ENCODE measurements around the gene STK17B.

The STK17B gene

DNA sequence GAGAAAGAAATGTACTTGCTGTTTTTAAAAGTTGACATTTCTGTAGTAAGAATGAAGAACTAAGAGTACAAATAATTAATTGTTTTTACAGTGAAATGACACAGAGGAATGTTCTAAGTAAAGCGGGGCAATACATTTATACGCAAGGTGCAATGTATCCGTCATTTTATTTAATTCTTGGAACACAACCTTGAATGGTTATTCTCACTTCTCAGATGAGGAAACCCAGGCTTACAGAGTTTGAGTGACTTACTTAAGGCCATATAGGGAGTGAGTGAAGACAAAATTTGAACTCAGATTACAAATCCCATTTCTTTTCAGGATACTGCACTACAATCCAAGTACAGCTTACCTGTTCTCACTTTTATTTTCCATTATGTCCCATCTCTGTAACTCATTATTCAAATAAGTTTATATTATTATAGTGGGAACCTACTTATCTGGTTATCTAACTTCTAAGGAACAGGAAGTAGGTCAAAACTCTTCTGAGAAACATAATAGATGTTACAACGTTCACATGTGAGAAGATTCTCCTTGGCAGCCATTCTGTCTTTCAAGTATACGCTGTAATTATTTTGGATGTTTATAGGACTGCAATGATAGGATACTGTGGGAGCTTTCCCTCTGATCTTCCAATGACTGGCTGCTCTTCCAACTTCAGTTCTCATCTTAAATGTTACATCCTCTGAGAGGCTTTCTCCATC is 12.3 kb upstream of the STK17B start:
- DNase-seq (ENCODE audit: low read depth): no peak

DNA sequence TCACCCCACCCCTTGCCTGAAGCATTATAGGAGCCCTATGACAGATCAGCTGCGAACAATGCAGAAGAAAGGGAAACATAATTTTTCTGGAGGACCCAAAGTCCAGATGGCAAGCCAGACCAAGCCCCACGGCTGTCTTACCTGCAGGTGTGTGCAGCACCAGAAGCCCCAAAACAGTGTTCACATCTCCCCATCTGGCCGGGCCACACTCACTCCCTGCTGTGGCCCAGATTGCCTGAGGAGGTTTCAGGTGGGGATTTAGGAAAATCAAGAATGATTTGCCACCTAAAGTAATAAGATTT is 11.7 kb upstream of the STK17B start:
- no peak for DNase-seq (ENCODE audit: low read depth)

- no peak for DNase-seq (ENCODE audit: low read depth)
Measured at GRCh38 chr2:196182439-196183171, 11.2 kb upstream of the STK17B start.

DNA sequence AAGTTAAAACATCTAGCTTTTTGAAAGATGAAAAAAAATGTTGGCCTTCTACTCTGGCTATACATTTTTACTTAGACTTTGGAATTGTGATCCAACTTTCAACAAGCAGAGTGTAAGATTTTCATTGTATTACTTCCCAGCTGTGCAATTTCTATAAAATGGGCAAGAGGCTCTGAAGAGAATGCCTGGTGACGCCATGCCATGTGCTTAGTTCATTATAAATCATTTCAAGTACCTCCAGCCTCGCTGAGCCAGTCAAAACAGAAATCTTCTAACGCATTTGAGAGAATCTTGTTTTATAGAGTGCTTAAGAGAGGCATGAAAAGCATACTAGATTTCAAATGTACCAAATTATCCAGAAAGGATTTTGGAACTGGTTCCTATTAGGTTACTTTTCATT is 10.1 kb upstream of the STK17B start:
- no peak for DNase-seq (ENCODE audit: low read depth)

- no peak for DNase-seq (ENCODE audit: low read depth)
Measured at GRCh38 chr2:196177124-196177523, 5.7 kb upstream of the STK17B start.

- DNase-seq (ENCODE audit: low read depth): no peak
Measured at GRCh38 chr2:196176142-196176738, 4.9 kb upstream of the STK17B start.

DNA sequence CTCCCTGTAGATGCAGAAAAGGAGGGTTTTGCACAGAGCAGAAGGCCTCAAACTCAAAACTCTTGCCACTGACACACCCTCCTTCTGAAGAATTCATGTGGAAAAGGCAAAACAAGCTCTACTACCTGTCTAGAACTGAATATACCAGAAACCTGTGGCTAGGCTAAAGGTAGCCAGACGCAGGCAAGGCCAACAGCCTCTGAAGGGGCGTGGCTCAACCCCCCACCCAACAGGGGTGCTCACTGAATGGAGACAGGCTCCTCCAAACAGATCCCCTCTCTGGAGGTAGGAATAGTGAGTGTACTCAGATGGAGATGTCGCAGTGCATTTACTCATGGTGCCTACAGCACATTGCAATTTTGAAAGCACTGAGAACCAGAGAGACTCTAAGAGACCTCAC is 3.0 kb upstream of the STK17B start:
- DNase-seq (ENCODE audit: low read depth): no peak

GRCh38 chr2:196173505-196173904 is 2.1 kb upstream of the STK17B start:
- no peak for DNase-seq (ENCODE audit: low read depth)

DNA sequence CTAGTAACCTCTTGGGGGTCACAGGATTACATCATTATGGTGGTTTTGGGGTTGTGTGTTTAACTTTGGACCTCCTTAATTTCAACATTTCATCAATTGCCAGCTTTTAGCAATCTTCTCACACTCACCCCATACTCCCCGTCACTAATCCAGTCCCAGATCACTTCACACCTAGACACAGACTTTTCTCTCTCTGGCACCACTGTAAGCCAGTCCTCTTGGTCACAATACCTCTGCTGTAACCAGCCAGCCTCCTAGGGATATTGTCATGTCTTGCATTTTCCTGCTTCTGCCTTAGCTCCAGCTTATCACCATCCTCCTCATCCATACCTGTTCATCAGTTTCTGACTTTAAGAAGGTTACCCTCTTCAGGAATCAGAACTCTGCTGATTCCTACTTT is 1.6 kb upstream of the STK17B start:
- no peak for DNase-seq (ENCODE audit: low read depth)

DNA sequence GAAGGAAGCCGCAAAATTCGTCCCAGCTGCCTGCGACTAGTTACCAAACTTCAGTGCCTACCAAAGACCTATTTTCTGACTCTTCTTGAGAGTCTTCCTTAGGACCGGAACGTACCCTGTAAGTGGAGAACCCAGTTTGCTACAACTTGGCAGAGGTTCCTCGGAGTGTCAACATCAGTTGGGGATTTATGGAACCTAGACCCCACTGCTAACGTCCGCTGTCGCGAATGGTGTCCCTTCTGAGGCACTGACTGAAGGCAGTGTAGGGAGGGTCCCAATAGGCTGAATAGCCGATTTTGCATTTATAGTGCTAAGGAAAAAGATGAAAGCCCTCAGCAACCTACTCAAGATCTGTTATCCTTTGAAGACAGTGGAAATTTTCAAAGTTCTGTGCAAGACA is 568 bp upstream of the STK17B start:
- DNase-seq (ENCODE audit: low read depth): no peak

DNA sequence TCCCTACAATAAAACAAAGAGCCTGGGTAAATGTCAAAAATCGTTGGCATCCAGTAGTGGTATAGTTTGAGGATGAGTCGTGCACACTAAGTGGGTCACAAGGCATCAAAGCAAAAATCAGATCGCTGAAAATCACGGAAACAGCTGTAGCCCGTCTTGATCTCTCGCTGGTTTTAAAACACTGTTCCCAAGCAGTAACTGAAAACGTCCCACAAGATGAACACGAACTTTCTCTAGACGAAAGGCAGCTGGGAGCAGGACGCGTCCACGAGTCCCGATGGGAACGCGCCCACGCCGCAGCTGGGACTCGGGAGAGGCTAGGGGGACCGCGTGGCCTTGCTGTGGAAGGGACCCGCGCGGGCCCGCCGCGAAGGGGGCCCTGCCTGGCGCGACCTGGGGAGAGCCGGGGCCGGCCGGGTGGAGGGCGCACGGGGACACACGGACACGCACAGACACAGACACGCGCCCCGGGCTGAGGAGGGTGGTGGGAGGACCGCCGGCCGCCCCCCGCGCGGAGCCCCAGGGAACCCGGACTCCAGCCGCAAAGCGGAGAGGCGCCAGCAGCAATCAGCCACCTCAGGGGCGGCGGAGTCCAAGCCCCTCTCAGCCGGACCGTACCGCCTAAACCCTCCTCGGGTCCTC is 651 bp downstream of the STK17B start:
- DNase-seq (ENCODE audit: low read depth): no peak

- no peak for DNase-seq (ENCODE audit: low read depth)
Measured at GRCh38 chr2:196170213-196170605, 1.2 kb downstream of the STK17B start.

DNA sequence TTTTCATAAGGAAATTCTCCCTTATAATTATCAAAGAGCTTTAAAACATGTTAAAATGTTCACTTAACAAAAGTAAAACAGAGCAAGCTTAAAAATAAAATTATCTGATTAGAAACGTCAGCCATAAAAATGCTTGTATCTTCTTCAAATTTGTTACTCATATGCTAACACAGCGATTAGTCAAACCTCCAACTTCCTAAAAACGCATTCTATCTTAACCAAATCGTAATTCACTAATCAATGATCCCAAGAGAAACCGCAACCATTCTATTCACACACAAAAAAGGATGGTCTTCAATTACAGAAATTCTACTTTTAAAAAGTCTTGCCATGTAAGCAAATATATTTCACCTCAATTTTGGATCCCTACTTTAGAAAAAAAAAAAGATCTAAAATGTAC is 1.9 kb downstream of the STK17B start:
- DNase-seq (ENCODE audit: low read depth): no peak

- peak; percentile 52 for DNase-seq (ENCODE audit: low read depth)
Measured at GRCh38 chr2:196168181-196168580, 3.2 kb downstream of the STK17B start.

- DNase-seq (ENCODE audit: low read depth): no peak
Measured at GRCh38 chr2:196167666-196168065, 3.7 kb downstream of the STK17B start.

- DNase-seq (ENCODE audit: low read depth): peak; percentile 54
Measured at GRCh38 chr2:196166876-196167275, 4.5 kb downstream of the STK17B start.

DNA sequence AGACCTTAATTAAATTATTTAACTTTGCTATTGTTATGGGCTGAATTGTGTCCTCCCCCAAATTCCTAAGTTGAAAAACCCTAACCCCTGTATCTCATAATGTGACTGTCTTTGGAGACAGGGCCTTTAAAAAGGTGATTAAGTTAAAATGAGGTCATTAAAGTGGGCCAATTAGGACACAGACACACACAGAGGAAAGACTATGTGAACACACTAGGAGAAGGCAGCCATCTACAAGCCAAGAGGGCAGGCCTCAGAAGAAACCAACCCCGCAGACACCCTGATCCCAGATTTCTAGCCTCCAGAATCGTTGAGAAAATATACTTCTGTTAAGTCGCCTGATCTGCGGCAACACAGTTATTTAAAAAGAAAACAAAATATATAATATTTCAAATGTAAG is 6.4 kb downstream of the STK17B start:
- DNase-seq (ENCODE audit: low read depth): no peak

GRCh38 chr2:196163285-196163684 is 8.1 kb downstream of the STK17B start:
- DNase-seq (ENCODE audit: low read depth): no peak

DNA sequence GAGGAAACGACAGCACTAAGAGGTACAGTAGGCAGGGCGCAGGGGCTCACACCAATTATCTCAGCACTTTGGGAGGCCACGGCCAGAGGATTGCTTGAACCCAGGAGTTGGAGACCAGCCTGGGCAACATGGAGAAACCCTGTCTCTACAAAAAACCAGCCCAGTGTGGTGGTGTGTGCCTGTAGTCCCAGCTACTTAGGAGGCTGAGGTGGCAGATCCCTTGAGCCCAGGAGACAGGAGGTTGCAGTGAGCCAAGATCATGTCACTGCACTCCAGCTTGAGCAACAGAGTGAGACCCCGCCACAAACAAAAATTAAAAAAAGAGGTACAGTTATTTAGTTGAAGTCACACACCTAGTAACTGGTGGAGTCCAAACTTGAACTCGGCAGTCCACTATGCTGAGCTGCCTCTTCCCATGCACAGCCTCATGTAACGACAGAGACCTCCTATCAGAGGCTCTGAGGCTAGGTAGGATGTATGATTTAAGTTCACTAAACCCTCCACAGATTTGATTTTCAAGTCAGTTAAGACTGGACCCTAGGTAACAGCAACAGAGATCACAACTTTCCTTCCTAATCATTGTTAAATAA is 8.7 kb downstream of the STK17B start:
- no peak for DNase-seq (ENCODE audit: low read depth)

GRCh38 chr2:196160946-196161345 is 10.4 kb downstream of the STK17B start:
- no peak for DNase-seq (ENCODE audit: low read depth)

- peak; percentile 52 for DNase-seq (ENCODE audit: low read depth)
Measured at GRCh38 chr2:196160101-196160500, 11.3 kb downstream of the STK17B start.

DNA sequence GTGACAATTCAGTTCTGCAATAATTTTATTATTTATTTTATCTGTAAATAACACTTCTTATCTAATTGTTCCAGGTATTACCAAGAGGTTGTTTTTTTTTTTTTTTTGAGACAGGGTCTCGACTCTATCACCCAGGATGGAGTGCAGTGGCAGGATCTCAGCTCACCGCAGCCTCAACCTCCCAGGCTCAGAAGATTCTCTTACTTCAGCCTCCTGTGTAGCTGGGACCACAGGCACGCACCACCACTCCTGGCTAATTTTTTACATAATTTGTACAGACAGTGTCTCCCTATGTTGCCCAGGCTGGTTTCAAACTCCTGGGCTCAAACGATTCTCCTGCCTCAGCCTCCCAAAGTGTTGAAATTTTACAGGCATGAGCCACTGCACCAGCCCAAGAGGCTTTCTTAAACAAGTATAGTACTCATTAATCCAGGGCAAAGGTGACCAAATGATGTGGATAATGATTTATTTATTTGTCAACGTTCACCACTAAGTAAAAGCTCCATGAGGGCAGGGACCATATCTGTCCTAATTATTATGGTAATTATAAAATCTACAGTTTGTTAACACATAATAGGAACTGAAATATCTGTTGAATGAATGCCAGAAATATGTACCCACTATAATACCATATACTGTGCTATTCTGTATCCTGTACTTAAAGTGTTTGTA is 12.0 kb downstream of the STK17B start:
- DNase-seq (ENCODE audit: low read depth): no peak

Data from HS-27A (cell line).